Panc1 (cell line): ENCODE measurements around the gene SWSAP1. TPM values are rescaled to one million over a fixed set of nuclear protein-coding genes. Genes with fewer than 3 reads are reported as not detected.

Source experiments
- ATAC-seq: fragments of 200-7000 bp; cut with Tn5 transposase; 2 replicates; pipeline ENCODE4 v1.9.1; 2020; ENCODE audit warnings: mild to moderate bottlenecking, moderate library complexity
- BruUV-seq: library from RNA; stranded (reverse); fragments of 400-500 nt; replicated peaks from 2 replicates; lab custom pipeline; 2021; lab: Mats Ljungman, UMichigan
- CTCF ChIA-PET: fragments of 300-600 bp; sonication (Branson Sonifier 250); formaldehyde crosslinking; loops from one replicate; lab custom pipeline; 2022; ENCODE audit warnings: antibody characterized with exemption; lab: Charles Lee
- POLR2A ChIA-PET: fragments of 300-600 bp; sonication (Branson Sonifier 250); formaldehyde crosslinking; loops from one replicate; lab custom pipeline; 2022; ENCODE audit warnings: antibody characterized with exemption; lab: Charles Lee
- DNase-seq: peaks from one replicate; pipeline ENCODE4 v3.0.0-alpha.2; 2010; ENCODE audit warnings: low read depth, low spot score
- H3K27ac ChIP-seq: 2 replicates; pipeline ENCODE4 v1.5.1; 2011; ENCODE audit warnings: mild to moderate bottlenecking, low read length, inconsistent platforms
- H3K27me3 ChIP-seq: fragments of 200-500 bp; sonication (Bioruptor generic); 2 replicates; pipeline ENCODE4 v1.6.0; 2014; ENCODE audit warnings: low read length, inconsistent platforms; ENCODE audit not compliant: control insufficient read depth, insufficient read depth
- H3K36me3 ChIP-seq: fragments of 200-500 bp; sonication (Bioruptor generic); 2 replicates; pipeline ENCODE4 v1.5.1; 2014; ENCODE audit warnings: inconsistent platforms, mild to moderate bottlenecking, low read length, moderate library complexity; ENCODE audit not compliant: control insufficient read depth, insufficient read depth
- H3K4me1 ChIP-seq: 2 replicates; pipeline ENCODE4 v1.5.1; 2011; ENCODE audit warnings: inconsistent platforms, mild to moderate bottlenecking, low read length, moderate library complexity; ENCODE audit not compliant: control insufficient read depth, insufficient read depth
- H3K4me3 ChIP-seq, 2 experiments: 2 replicates each; pipeline ENCODE4 v1.5.1; 2011 to 2012; ENCODE audit warnings: low read depth in 2 of 2, low read length in 2 of 2, mild to moderate bottlenecking in 2 of 2, inconsistent platforms in 1 of 2, moderate library complexity in 1 of 2
- H3K9me3 ChIP-seq: fragments of 200-500 bp; sonication (Bioruptor generic); 2 replicates; pipeline ENCODE4 v1.5.1; 2014; ENCODE audit warnings: low read depth, mild to moderate bottlenecking, inconsistent platforms, low read length, moderate library complexity; ENCODE audit not compliant: control insufficient read depth, insufficient read depth
- CTCF ChIP-seq: fragments of 450-650 bp; IDR thresholded peaks from 2 replicates; pipeline ENCODE4 v1.5.1; 2017; ENCODE audit warnings: mild to moderate bottlenecking
- POLR2AphosphoS5 ChIP-seq: IDR thresholded peaks from 2 replicates; pipeline ENCODE4 v1.6.1; 2012; ENCODE audit warnings: mild to moderate bottlenecking, low read depth, low read length, moderate library complexity
- REST ChIP-seq, 2 experiments: IDR thresholded peaks; 2 replicates each; pipeline ENCODE4 v1.6.1; 2011 to 2012; ENCODE audit warnings: low read depth in 2 of 2, control low read depth in 1 of 2, low read length in 1 of 2, mild to moderate bottlenecking in 1 of 2, moderate library complexity in 1 of 2; ENCODE audit not compliant: insufficient read depth in 1 of 2
- SIN3A ChIP-seq: IDR thresholded peaks from 2 replicates; pipeline ENCODE4 v1.6.1; 2012; ENCODE audit warnings: low read depth, mild to moderate bottlenecking, low read length, moderate library complexity, borderline replicate concordance; ENCODE audit not compliant: insufficient read depth
- TCF7L2 ChIP-seq: IDR thresholded peaks from 2 replicates; pipeline ENCODE4 v1.6.1; 2011; ENCODE audit warnings: mild to moderate bottlenecking, low read depth, low read length, inconsistent platforms
- in situ Hi-C: cut with HindIII; loops from 2 replicates; pipeline ENCODE4 v1.10.0; 2016; ENCODE audit warnings: low sequenced_read_pairs, low pct_unique_long_range_greater_than_20kb
- intact Hi-C: fragments of 100-400 bp; cut with micrococcal nuclease; formaldehyde crosslinking; loops from one replicate; pipeline ENCODE4 v1.10.0; 2022; ENCODE audit not compliant: unreplicated experiment
- total RNA-seq: library from RNA; stranded (reverse); gene quantifications from one replicate; pipeline ENCODE4 v1.2.1, GENCODE V29; 2021; ENCODE audit not compliant: unreplicated experiment

Gene SWSAP1
- total RNA-seq, 1 experiment from 2014 or later, result 3.1 TPM

GRCh38 chr19:11361771-11362731 is 12.4 kb upstream of the SWSAP1 start:
- Histone ChIP-seq H3K9me3 (no peaks in the 10 kb centered on the region), H3K4me3 (no peak overlapping the region), H3K36me3 (no peaks in the 10 kb centered on the region), H3K27me3 (no peaks in the 10 kb centered on the region), H3K27ac (no peak overlapping the region), H3K4me1 (no peaks in the 10 kb centered on the region)
- TF ChIP-seq CTCF (no peak), SIN3A (no peak), TCF7L2 (no peak), REST (IDR thresholded peaks at IDR 0.05; ENCODE audit: insufficient read depth in 1 of 2, low read depth in 2 of 2, low read length in 1 of 2) (no peak), POLR2AphosphoS5 (no peak)
- ChIA-PET POLR2A (no interaction called here), CTCF (no interaction called here)
- no peak for DNase-seq
- intact Hi-C loops (no loop called here), in situ Hi-C loops (no loop called here)
- ATAC-seq, result 0 out of 2 replicates have a peak, but pooled peaks have one; percentile 23
- no TSS peak for BruUV-seq

GRCh38 chr19:11363881-11364280 is 10.6 kb upstream of the SWSAP1 start:
- BruUV-seq, result no TSS peak
- POLR2A ChIA-PET, result no interaction called here

More at GRCh38 chr19:11363881-11364280, 10.6 kb upstream of the SWSAP1 start:
- Histone ChIP-seq H3K27me3 (no peaks in the 10 kb centered on the region), H3K9me3 (no peaks in the 10 kb centered on the region), H3K4me1 (no peaks in the 10 kb centered on the region), H3K36me3 (no peaks in the 10 kb centered on the region), H3K4me3 (no peak overlapping the region), H3K27ac (no peak overlapping the region)
- TF ChIP-seq CTCF (no peak), SIN3A (no peak), TCF7L2 (no peak), REST (IDR thresholded peaks at IDR 0.05; ENCODE audit: insufficient read depth in 1 of 2, low read depth in 2 of 2, low read length in 1 of 2) (no peak), POLR2AphosphoS5 (no peak)
- in situ Hi-C loops (no loop called here), intact Hi-C loops (no loop called here)
- ATAC-seq (no peak), DNase-seq (no peak)
- CTCF ChIA-PET, result interaction anchor here (0.6 to 0.7 kb wide), 3 partner anchors 21 to 144 kb away, joined by 3 to 4 read pairs (median 4); no protein-coding TSS in a partner anchor
